Activated CD4-positive, alpha-beta T cell treated with anti-CD3 and anti-CD28 coated beads, Interleukin-2, amount 10 ng/mL, durations not matched to agents 24 days and 14 days (primary cell): ENCODE data around the gene FOXL3. TPM values are rescaled to one million over a fixed set of nuclear protein-coding genes. Genes with fewer than 3 reads are reported as not detected.

Experiments
- DNase-seq: peaks from one replicate; pipeline ENCODE4 v3.0.0; 2022
- H3K27ac Mint-ChIP-seq: one replicate; pipeline ENCODE4 v1.8.0; 2022; ENCODE audit warnings: mild to moderate bottlenecking, mixed read lengths
- H3K27me3 Mint-ChIP-seq: one replicate; pipeline ENCODE4 v1.8.0; 2022; ENCODE audit warnings: mixed read lengths
- H3K36me3 Mint-ChIP-seq: one replicate; pipeline ENCODE4 v1.8.0; 2022; ENCODE audit warnings: low read depth, mild to moderate bottlenecking, mixed read lengths
- H3K4me1 Mint-ChIP-seq: one replicate; pipeline ENCODE4 v1.8.0; 2021; ENCODE audit warnings: mixed read lengths
- H3K4me3 Mint-ChIP-seq: one replicate; pipeline ENCODE4 v1.8.0; 2022; ENCODE audit warnings: mild to moderate bottlenecking, moderate library complexity, mixed read lengths
- H3K9me3 Mint-ChIP-seq: one replicate; pipeline ENCODE4 v1.8.0; 2021; ENCODE audit warnings: mixed read lengths
- intact Hi-C: fragments of 100-400 bp; cut with micrococcal nuclease; formaldehyde crosslinking; loops from one replicate; pipeline ENCODE4 v1.15.1; 2023
- total RNA-seq: library from RNA; stranded (reverse); gene quantifications from 2 replicates; pipeline ENCODE4 v1.2.3, GENCODE V29; 2022

The FOXL3 gene
- total RNA-seq, 1 donor from 2014 or later, result not detected

DNA sequence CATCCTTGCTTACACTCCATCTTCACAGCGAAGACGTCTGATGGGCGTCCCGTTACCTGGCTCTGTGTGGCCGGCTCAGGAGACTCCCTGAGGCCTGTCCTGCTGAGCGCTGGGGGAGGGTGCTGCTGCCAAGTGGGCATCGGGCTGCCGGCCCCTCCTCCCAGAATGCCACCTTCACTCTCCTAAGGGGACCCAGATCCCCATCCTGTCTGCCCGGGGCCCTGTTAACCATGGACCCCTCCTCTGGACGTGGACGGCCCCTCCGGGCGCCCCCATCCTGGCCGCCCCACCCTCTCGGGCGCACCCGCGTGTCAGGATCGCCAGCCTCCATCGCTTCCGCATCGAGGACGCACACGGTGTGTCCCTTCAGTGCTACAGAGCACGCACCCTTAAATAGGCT lies 7.3 kb upstream of the FOXL3 start:
- H3K36me3 Mint-ChIP-seq, result no peaks in the 10 kb centered on the region
- H3K9me3 Mint-ChIP-seq, result no peaks in the 10 kb centered on the region
- H3K27ac Mint-ChIP-seq, result no peak overlapping the region
- no peak overlapping the region for H3K4me3 Mint-ChIP-seq
- intact Hi-C loops, result no loop called here
- H3K27me3 Mint-ChIP-seq, result peaks cover 2% of the 10 kb centered on the region
- no peak for DNase-seq
- no peaks in the 10 kb centered on the region for H3K4me1 Mint-ChIP-seq

DNA sequence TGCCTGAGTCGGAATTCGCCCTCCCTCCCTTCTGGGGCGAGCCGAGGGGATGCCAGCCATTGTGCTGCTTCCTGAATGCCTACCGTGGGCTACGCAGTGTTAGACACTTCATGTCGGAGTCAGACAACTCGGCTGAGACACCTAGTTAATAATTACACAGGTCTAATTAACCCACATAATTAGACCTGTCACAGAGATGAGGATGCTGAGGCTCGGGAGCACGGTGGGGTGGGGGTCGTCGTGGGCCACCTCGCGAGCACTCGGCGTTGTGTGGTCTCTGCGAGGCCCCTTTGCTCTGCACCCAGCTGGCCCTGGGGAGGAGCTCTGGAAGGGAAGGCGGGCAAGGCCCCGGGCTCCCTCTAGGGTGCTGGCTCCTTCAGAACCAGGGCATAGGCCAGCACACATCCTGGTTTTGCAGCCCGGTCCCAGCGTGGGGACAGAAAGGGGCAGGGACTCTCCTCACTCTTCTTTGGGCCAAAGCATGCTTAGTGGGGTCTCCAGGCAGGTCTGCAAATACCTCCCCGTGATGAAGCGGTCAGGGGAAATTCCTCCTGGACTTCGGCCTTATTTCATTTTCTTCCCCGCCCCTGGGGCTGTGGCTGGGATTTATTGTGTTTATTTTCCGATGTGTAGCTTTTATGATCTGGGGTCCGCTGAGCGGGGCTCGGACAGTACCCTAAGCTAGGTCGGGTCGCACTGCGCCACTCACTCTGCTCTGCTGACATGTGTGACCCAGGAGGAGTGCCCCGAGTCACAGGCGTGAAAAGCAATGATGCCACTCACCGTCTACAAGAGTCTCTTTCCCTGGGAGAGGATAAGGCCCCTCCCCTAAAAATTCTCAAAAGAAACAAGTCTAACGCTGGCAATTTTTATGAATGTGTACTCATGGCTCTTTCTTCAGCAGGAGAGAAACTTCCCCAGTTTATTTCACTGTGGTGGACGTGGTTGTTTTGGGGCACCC lies 4.9 kb upstream of the FOXL3 start:
- intact Hi-C loops, result no loop called here
- Mint-ChIP-seq H3K27ac (no peak overlapping the region), H3K36me3 (no peaks in the 10 kb centered on the region), H3K9me3 (no peaks in the 10 kb centered on the region), H3K4me1 (no peaks in the 10 kb centered on the region), H3K27me3 (peaks cover 12% of the 10 kb centered on the region), H3K4me3 (no peak overlapping the region)
- DNase-seq, result no peak

DNA sequence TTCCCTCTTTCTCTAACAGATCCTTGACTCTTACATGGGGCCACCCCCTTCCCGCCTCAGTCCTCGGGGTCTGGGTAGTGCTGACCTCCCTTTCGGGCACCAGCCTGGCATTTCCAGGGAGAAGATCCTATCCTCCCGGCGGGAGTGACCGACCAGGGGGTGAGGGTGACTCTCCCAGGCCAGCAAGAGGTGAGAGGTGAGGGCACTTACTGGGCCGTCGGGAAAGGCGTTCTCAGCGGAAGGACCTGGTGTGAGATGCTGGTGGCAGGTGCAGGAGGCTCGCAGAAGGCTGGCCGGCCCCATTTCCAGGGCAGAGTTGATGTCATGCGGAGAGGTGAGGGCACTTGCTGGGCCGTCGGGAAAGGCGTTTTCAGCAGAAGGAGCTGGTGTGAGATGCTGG lies 4.2 kb upstream of the FOXL3 start:
- intact Hi-C loops, result no loop called here
- Mint-ChIP-seq H3K27me3 (peaks cover 14% of the 10 kb centered on the region), H3K27ac (no peak overlapping the region), H3K36me3 (no peaks in the 10 kb centered on the region), H3K4me3 (no peak overlapping the region), H3K4me1 (no peaks in the 10 kb centered on the region), H3K9me3 (no peaks in the 10 kb centered on the region)
- no peak for DNase-seq

DNA sequence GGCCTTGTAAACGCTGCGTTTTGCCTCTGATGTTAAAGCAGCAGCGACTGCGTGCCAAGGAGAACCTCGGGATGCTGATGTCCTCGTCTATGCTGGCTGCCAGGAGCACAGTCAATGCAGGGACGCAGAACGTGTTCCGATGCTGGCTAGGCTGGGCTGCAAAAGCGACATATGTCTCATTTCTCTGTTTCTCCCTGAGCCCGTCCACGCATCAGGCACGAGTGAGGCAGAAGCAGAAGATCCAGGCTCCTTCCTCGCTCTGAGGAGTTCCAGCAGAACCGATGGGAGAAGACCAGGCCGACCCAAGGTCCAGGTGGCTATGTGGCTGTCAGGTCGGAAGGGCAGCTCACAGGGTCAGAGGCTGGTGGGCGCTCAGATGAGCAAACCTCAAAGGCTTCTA lies 3.7 kb upstream of the FOXL3 start:
- no peak overlapping the region for H3K4me3 Mint-ChIP-seq
- no peaks in the 10 kb centered on the region for H3K36me3 Mint-ChIP-seq
- intact Hi-C loops, result no loop called here
- H3K9me3 Mint-ChIP-seq, result no peaks in the 10 kb centered on the region
- H3K4me1 Mint-ChIP-seq, result no peaks in the 10 kb centered on the region
- H3K27me3 Mint-ChIP-seq, result peaks cover 15% of the 10 kb centered on the region
- DNase-seq, result no peak
- H3K27ac Mint-ChIP-seq, result no peak overlapping the region

DNA sequence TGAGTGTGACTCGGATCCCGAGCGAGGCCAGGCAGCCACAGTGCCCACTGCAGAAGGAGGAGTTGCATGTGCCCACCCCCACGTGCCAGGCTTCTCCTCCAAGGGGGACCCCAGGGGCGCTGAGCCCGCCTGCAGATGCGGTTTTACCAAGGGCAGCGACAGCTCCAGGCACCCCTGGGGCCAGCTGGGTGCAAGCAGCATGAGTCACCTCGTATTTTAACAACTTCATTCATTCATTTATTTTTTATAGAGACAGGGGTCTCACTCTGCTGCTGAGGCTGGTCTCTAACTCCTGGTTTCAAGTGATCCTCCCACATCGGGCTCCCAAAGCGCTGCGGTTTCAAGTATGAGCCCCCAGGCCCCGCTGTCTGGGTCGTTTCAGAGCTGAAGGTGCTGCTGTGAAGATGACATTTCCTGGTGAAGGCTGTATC lies 1.3 kb upstream of the FOXL3 start:
- no peak for DNase-seq
- Mint-ChIP-seq H3K27me3 (peaks cover 29% of the 10 kb centered on the region), H3K4me3 (no peak overlapping the region), H3K9me3 (no peaks in the 10 kb centered on the region), H3K4me1 (no peaks in the 10 kb centered on the region), H3K36me3 (no peaks in the 10 kb centered on the region), H3K27ac (no peak overlapping the region)
- intact Hi-C loops, result no loop called here

DNA sequence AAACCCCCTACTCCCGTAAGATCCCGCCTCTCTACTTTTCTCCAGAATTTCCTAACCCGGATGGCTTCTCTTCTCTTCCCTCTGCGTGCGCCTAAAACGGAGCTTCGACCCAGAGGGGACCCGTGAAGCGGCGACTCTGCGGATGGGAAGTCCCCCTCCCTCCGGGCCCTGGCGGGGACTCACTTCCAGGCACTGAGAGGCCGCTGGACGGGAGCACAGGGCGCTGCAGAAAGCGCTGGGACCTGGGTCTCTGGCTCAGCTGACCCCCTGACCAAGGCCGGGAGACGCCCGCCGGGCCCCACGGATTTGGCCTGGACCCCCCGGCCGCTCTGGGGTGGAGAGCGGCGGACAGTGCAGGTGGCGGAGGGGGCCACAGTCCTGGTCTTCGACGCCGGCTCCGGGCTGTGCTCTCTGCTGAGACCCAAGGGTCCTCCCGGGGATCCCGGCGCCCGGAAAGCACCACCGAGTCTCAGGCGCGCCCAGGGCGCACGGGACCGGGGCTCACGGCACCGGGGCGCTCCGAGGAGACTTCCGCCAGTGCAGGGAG lies 688 bp upstream of the FOXL3 start:
- Mint-ChIP-seq H3K27me3 (peaks cover 29% of the 10 kb centered on the region), H3K9me3 (no peaks in the 10 kb centered on the region), H3K36me3 (no peaks in the 10 kb centered on the region), H3K4me1 (no peaks in the 10 kb centered on the region), H3K4me3 (no peak overlapping the region), H3K27ac (no peak overlapping the region)
- no peak for DNase-seq
- intact Hi-C loops, result no loop called here

DNA sequence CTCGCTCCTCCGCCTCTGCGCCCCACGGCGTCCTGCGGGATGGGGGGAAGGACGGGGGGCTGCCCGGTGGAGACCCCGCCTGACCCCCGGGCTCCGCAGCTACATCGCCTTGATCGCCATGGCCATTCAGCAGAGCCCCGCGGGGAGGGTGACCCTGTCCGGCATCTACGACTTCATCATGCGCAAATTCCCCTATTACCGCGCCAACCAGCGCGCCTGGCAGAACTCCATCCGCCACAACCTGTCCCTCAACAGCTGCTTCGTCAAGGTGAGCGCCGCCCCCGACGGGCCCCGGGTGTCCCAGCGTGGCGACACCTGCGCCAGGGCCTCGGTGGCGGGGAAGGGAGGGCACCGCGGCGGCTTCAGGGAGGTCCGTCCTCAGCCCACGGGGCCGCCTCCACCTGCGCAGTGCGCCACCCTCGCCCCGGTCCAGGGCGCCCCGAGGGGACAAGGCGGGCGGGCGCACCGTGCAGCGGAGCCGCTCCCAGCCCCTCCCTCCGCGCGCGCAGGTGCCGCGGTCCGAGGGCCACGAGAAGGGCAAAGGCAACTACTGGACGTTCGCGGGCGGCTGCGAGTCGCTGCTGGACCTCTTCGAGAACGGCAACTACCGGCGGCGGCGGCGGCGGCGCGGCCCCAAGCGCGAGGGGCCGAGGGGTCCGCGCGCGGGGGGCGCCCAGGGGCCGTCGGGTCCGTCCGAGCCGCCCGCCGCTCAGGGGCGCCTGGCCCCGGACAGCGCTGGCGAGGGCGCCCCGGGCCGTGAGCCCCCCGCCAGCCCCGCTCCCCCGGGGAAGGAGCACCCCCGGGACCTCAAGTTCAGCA lies 793 bp downstream of the FOXL3 start:
- H3K27ac Mint-ChIP-seq, result no peak overlapping the region
- H3K9me3 Mint-ChIP-seq, result no peaks in the 10 kb centered on the region
- no peak for DNase-seq
- H3K27me3 Mint-ChIP-seq, result peaks cover 29% of the 10 kb centered on the region
- H3K4me3 Mint-ChIP-seq, result no peak overlapping the region
- no peaks in the 10 kb centered on the region for H3K4me1 Mint-ChIP-seq
- no peaks in the 10 kb centered on the region for H3K36me3 Mint-ChIP-seq
- intact Hi-C loops, result no loop called here

DNA sequence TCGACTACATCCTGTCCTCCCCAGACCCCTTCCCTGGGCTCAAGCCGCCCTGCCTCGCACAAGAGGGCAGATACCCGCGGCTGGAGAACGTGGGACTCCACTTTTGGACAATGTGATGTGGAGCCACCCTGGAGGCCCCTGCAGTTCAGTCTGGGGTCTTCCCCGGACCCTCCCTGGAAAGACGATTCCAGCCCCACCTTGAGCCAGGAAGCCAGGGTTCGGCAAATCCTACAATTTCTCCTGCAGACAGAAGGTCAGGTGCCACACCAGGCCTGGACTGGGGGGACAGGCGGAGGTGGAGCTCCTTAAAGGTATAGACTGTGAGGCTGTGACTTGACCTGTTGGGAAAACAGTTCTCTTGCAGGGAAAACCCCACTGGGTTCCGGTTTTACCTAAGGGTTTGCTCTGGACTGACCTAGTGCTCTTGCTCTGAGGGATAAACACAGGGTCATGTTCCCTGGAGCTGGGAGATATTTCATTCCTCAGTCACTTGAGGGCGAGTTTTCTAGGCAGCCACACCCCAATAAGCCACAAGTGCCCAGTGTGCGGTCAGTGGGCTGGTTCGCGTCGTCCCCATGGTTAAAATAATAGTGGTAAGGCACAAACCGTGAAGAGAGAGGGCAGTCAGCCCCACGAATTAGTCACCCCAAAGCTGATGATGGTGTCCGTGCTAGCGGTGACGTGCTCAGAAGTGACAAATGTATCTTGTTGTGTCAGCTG lies 1.6 kb downstream of the FOXL3 start:
- H3K4me3 Mint-ChIP-seq, result no peak overlapping the region
- H3K27me3 Mint-ChIP-seq, result peaks cover 29% of the 10 kb centered on the region
- intact Hi-C loops, result no loop called here
- no peaks in the 10 kb centered on the region for H3K9me3 Mint-ChIP-seq
- no peak overlapping the region for H3K27ac Mint-ChIP-seq
- H3K4me1 Mint-ChIP-seq, result no peaks in the 10 kb centered on the region
- DNase-seq, result no peak
- H3K36me3 Mint-ChIP-seq, result no peaks in the 10 kb centered on the region

DNA sequence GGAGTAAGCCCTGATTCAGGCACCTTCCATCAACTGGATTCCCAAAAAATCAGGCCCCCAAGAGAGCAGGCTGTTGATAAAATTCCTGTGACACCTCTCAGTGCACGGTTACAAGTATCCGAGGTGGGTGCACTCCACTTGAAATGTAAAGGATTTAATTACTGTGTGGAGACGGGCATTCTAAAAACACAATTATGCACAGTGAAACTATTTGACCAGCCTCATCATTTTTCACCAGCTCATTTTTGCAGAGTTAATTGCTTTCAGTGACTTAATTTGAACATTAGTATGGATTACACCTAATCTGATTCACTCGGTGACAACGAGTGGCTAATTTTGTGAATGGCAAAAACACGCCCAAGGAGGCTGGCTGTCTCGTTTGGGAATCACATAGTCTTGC lies 2.3 kb downstream of the FOXL3 start:
- DNase-seq, result no peak
- no peak overlapping the region for H3K4me3 Mint-ChIP-seq

DNA sequence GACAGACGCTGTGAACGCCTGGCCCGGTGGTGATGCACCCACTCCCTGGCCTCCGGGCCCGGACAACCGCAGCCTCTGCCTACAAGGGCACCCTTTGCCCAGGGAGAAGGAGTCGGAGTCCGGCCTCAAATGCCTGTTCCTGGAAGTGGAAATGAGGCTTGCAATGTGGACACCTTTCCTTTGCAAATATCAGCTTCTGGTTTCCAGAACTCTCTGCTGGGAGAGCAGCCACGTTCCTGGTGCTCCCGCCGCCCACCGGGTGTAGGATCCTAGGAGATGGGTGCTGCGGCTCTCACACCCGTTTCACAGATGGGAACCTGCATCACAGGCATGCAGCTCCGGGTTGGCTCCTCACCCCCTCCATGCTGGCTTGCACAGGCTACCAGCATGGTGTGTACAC lies 2.9 kb downstream of the FOXL3 start:
- intact Hi-C loops, result no loop called here
- no peaks in the 10 kb centered on the region for H3K36me3 Mint-ChIP-seq
- DNase-seq, result no peak
- no peak overlapping the region for H3K27ac Mint-ChIP-seq
- H3K9me3 Mint-ChIP-seq, result no peaks in the 10 kb centered on the region
- peaks cover 27% of the 10 kb centered on the region for H3K27me3 Mint-ChIP-seq
- no peaks in the 10 kb centered on the region for H3K4me1 Mint-ChIP-seq
- no peak overlapping the region for H3K4me3 Mint-ChIP-seq

More for the DNA sequence above, 2.3 kb downstream of the FOXL3 start:
- intact Hi-C loops, result no loop called here
- Mint-ChIP-seq H3K9me3 (no peaks in the 10 kb centered on the region), H3K4me1 (no peaks in the 10 kb centered on the region), H3K36me3 (no peaks in the 10 kb centered on the region), H3K27ac (no peak overlapping the region), H3K27me3 (peaks cover 29% of the 10 kb centered on the region)

DNA sequence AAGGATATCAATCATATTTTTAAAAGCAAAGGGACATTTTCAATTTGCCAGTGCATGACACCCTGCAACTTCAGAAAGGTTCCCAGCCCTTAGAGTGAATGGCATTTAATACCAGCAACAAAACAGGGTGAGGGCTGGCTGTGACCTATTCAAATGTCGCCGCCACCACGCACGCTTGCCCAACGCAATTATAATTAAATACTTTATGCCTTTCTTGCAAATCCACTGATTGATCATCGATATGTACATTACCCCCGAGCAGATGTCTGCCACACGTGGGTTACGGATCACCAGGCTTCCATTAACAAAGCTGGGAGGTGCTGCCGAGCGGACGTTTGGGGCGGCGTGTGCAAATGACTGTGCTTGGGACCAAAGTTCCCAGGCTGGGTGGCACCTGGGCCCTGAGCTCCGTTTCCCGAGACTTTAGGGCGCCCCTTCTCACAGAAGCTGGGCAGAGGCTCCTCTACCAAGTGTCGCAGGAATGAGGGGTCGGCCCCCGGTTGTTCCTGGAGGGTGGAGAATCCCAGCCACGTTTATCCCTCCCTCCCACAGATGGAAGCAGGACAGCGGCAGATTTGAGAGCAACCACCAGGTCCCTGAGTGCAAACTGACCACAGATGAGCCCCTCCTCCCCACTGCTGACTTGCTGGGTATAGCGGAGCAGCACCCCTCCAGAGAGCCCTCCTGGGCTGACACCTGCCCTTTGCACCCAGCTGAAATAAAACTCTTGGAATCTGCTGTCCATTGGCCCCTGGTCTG lies 3.9 kb downstream of the FOXL3 start:
- no peak overlapping the region for H3K27ac Mint-ChIP-seq
- H3K36me3 Mint-ChIP-seq, result no peaks in the 10 kb centered on the region
- no peaks in the 10 kb centered on the region for H3K9me3 Mint-ChIP-seq
- no peaks in the 10 kb centered on the region for H3K4me1 Mint-ChIP-seq
- no peak overlapping the region for H3K4me3 Mint-ChIP-seq
- no peak for DNase-seq
- peaks cover 20% of the 10 kb centered on the region for H3K27me3 Mint-ChIP-seq
- intact Hi-C loops, result no loop called here

DNA sequence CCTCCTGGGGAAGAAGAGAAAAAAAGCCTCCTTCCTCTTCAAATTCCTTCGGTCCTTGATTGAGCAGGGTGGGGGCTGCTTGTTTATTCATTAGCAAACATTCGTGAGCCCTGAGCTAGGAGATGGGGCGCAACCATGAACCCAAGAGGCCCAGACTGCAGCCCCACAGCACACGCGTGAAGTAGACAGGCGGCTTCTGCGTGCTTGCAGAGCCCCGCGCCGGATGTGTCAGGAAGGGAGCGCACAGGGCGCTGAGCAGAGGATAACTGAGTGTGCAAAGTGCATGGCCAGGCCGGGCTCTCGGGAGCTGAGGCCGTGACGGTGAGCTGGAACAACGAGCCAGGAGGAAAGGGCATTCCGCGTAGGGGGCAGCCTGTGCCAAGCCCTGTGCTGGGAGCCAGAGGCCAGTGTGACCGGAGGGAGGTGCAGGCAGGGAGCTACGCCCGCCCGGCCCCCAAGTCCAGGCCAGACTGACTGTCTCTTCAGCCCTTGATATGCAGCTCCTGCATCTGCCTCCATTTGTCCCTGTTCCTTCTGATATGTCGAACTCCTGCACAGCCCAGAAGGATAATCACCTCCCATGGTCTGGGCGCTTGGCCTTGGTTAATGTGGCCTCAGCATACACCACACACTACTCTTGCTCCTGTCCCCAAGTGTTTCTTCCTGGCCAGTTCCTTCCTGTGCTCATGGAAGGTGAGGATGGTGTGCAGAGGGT lies 4.6 kb downstream of the FOXL3 start:
- no peaks in the 10 kb centered on the region for H3K4me1 Mint-ChIP-seq
- no peak for DNase-seq
- intact Hi-C loops, result no loop called here
- H3K9me3 Mint-ChIP-seq, result no peaks in the 10 kb centered on the region
- no peaks in the 10 kb centered on the region for H3K36me3 Mint-ChIP-seq
- H3K27me3 Mint-ChIP-seq, result peaks cover 17% of the 10 kb centered on the region
- H3K4me3 Mint-ChIP-seq, result no peak overlapping the region
- no peak overlapping the region for H3K27ac Mint-ChIP-seq
